HFFc6 (cell line): ENCODE data around the gene PASK. TPM values are rescaled to one million over a fixed set of nuclear protein-coding genes. Genes with fewer than 3 reads are reported as not detected.

ENCODE experiments used
- DNase-seq: peaks from one replicate; pipeline ENCODE4 v3.0.0-alpha.2; 2018
- H3K27ac Mint-ChIP-seq: 2 replicates; pipeline ENCODE4 v1.8.0; 2020; ENCODE audit warnings: mild to moderate bottlenecking, mixed read lengths
- H3K27me3 Mint-ChIP-seq: 2 replicates; pipeline ENCODE4 v1.8.0; 2021; ENCODE audit warnings: mild to moderate bottlenecking, moderate library complexity, mixed read lengths; ENCODE audit not compliant: insufficient read depth
- H3K36me3 Mint-ChIP-seq: 2 replicates; pipeline ENCODE4 v1.8.0; 2021; ENCODE audit warnings: low read depth, mixed read lengths
- H3K4me1 Mint-ChIP-seq: 2 replicates; pipeline ENCODE4 v1.8.0; 2020; ENCODE audit warnings: low read depth, mixed read lengths
- H3K4me3 Mint-ChIP-seq: 2 replicates; pipeline ENCODE4 v1.8.0; 2020; ENCODE audit warnings: mild to moderate bottlenecking, moderate library complexity, mixed read lengths
- H3K9me3 Mint-ChIP-seq: 2 replicates; pipeline ENCODE4 v1.8.0; 2020; ENCODE audit warnings: mild to moderate bottlenecking, mixed read lengths
- CTCF ChIP-seq: fragments of 200-600 bp; sonication (generic); IDR thresholded peaks from 2 replicates; pipeline ENCODE4 v1.5.0; 2021; ENCODE audit warnings: antibody characterized with exemption, mild to moderate bottlenecking
- total RNA-seq, 6 experiments: library from RNA; stranded (reverse); fragmentation: NEBNext Ultra II Directional; extraction: Animal tissue kit (Norgen Biotek cat#: 25700); gene quantifications; 2 replicates in 1 of 6; 3 replicates in 5 of 6; pipeline ENCODE4 v1.2.3, GENCODE V29; 2021

Gene PASK
- total RNA-seq, 6 experiments from 2014 or later = 3.3 to 7.1 (median 6.0) TPM

DNA sequence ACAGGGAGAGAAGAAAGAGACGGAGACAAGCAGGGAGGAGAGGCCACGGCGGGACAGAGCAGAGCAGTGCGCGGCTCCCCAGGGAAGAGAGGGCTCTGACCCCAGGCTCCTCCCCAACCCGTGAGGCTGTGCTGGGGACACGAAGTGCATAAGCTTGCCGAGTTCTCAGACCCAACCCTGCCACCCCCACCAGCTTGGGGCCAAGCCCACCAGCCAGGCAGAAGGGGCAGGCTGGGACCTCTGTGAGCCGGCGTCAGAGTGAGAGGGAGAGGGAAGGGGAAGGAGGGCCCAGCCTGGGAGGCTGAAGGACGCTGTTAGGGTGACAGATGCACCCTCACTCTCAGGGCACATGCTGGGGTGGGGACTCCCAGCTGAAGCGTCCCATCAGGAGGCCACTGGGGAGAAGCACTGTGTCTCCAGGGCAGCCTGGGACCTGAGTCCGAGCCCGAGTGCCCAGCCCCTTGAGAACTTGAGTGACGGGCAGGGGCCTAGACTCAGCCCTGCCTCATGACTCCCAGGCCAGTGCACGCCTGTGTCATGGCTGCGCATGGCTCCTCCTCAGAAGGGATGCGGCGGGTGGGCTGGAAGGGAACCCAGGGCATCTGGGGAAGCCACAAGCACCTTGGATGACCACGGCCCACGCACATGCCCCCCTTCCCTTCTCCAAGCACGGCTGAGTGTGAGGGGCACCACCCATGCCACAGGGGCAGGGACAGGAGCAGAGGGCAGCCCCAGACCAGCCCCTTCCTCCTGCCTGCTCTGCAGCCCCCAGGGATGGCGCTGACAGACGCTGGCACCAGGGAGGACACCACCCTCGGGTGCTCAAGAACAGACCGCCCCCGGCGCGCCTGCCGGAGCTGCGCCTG is 78.2 kb downstream of the PASK start:
- no peak overlapping the region for H3K27ac Mint-ChIP-seq
- DNase-seq = no peak
- H3K4me1 Mint-ChIP-seq = no peaks in the 10 kb centered on the region
- H3K9me3 Mint-ChIP-seq = no peaks in the 10 kb centered on the region
- H3K27me3 Mint-ChIP-seq = peaks cover 22% of the 10 kb centered on the region
- no peak overlapping the region for H3K4me3 Mint-ChIP-seq
- TF ChIP-seq CTCF = no peak
- no peaks in the 10 kb centered on the region for H3K36me3 Mint-ChIP-seq

DNA sequence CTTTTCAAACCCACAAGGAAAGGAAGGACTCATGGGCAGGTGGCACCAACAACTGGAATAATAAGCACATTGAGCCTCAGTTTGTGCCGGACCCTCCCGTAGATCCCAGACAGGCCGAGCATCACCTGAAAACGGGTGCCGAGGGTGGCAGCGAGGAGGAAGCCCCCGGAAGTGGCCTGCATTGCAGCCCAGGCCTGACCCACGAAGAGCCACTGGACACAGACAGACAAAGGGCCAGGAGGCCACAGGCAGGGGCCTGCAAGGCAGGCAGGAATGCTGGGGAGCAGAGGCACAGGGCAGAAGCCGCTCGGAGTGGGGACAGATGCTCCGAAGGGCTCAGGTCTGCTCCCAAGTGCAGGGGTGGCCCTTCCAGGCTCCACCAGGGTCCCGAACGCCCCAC is 78.9 kb downstream of the PASK start:
- Mint-ChIP-seq H3K4me3 (no peak overlapping the region), H3K36me3 (no peaks in the 10 kb centered on the region), H3K27ac (no peak overlapping the region), H3K4me1 (no peaks in the 10 kb centered on the region), H3K27me3 (peaks cover 24% of the 10 kb centered on the region), H3K9me3 (no peaks in the 10 kb centered on the region)
- TF ChIP-seq CTCF = no peak
- no peak for DNase-seq

DNA sequence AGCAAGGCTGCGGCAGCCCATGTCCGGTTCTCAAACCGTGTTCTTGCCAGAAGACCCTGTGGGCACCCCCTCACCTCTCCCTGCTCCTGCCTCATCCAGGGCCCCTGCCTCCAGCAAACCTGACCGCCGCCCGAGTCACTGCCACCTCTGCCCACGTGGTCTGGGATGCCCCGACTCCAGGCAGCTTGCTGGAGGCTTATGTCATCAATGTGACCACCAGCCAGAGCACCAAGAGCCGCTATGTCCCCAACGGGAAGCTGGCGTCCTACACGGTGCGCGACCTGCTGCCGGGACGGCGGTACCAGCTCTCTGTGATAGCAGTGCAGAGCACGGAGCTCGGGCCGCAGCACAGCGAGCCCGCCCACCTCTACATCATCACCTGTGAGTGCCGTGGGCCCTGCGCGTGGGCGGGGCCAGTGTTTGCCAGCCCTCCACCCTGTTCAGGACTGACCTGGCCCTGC is 79.4 kb downstream of the PASK start:
- Mint-ChIP-seq H3K27ac (no peak overlapping the region), H3K27me3 (peaks cover 24% of the 10 kb centered on the region), H3K4me1 (no peaks in the 10 kb centered on the region), H3K9me3 (no peaks in the 10 kb centered on the region), H3K4me3 (no peak overlapping the region), H3K36me3 (no peaks in the 10 kb centered on the region)
- DNase-seq = no peak
- no peak for TF ChIP-seq CTCF

GRCh38 chr2:241068942-241069810 is 80.1 kb downstream of the PASK start:
- Mint-ChIP-seq H3K27me3 (peaks cover 23% of the 10 kb centered on the region), H3K9me3 (no peaks in the 10 kb centered on the region), H3K27ac (no peak overlapping the region), H3K4me1 (no peaks in the 10 kb centered on the region), H3K36me3 (no peaks in the 10 kb centered on the region), H3K4me3 (no peak overlapping the region)
- TF ChIP-seq CTCF = no peak
- DNase-seq = no peak

DNA sequence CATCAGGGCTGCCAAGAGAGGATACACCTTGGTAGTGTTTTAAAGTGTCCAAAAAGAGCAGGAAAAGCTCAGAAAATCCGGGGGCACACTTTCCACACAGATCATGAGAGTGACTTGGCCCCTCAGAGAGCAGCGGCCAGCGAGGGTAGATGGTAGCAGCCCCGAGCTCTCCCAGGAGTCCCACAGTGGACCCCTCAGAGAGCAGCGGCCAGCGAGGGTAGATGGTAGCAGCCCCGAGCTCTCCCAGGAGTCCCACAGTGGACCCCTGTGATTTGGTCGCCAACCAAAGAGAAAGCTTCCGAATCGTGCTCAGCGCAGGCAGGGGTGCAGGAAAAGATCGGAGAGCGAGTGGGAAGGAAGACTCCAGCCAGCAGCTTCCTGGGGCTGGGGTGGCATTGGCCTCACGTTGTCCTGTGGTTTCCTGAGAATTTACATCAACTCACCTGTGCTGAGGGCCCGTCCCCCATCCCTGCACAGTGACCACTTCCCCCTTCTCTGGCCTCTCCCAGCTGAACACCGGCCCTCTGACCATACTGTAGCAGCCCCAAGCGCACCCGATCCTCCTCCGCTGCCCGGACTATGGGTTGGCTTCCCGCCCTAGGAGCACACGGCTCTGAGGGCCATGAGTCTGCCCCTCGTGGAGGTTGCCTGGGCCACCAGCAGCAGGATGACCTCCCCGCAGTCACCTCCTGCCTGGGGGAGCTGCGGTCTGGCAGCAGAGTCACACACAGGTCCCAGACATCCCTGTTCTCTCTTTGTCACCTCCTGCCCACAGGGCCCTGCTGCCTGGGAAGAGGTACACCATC is 80.9 kb downstream of the PASK start:
- Mint-ChIP-seq H3K4me3 (no peak overlapping the region), H3K27ac (no peak overlapping the region), H3K27me3 (peaks cover 19% of the 10 kb centered on the region), H3K4me1 (no peaks in the 10 kb centered on the region), H3K36me3 (no peaks in the 10 kb centered on the region), H3K9me3 (no peaks in the 10 kb centered on the region)
- no peak for DNase-seq
- no peak for TF ChIP-seq CTCF
